H1 (cell line): ENCODE measurements around the gene CHST1. TPM values are rescaled to one million over a fixed set of nuclear protein-coding genes. Genes with fewer than 3 reads are reported as not detected.

Experiments
- GTF2F1 ChIP-seq: IDR thresholded peaks from 2 replicates; pipeline ENCODE4 v1.6.1; 2012; ENCODE audit warnings: low read depth, low read length, improper control_type of control experiment, borderline replicate concordance
- MAFK ChIP-seq: IDR thresholded peaks from 2 replicates; pipeline ENCODE4 v1.6.1; 2012; ENCODE audit warnings: low read depth, mild to moderate bottlenecking, improper control_type of control experiment, low read length
- TCF12 ChIP-seq: IDR thresholded peaks from 2 replicates; pipeline ENCODE4 v1.6.1; 2011; ENCODE audit warnings: low read depth, mild to moderate bottlenecking, low read length
- polyA plus RNA-seq, 7 experiments: library from polyadenylated mRNA; depleted of rRNA in 3 of 7; stranded (reverse) in 5 of 7; unstranded in 2 of 7; fragments of >200 nt in 5 of 7; fragments of 200-250 nt in 2 of 7; gene quantifications; 1 replicate in 5 of 7; 2 replicates in 1 of 7; 4 replicates in 1 of 7; pipeline versions ENCODE4 v1.2.1 to v1.2.3, GENCODE V29; 2011 to 2013; ENCODE audit warnings: missing spikeins in 2 of 7, mixed read lengths in 2 of 7
- total RNA-seq: library from RNA; stranded (reverse); fragmentation: NEBNext Ultra II Directional; extraction: Animal tissue kit (Norgen Biotek cat#: 25700); gene quantifications from 2 replicates; pipeline ENCODE4 v1.2.1, GENCODE V29; 2021

Gene CHST1
- total and polyA plus RNA-seq, 2 of the 8 experiments (the other 6 are each of a cell fraction or from before 2014, with no cell fraction given): 1.6 to 3.8 TPM

- TF ChIP-seq GTF2F1: no peak
- TF ChIP-seq MAFK: no peak
- TF ChIP-seq TCF12: no peak
These were observed 15.8 kb downstream of the CHST1 start (continued) for GRCh38 chr11:45649544-45650165.
